ENCODE results near the gene CALN1.

Gene CALN1

DNA sequence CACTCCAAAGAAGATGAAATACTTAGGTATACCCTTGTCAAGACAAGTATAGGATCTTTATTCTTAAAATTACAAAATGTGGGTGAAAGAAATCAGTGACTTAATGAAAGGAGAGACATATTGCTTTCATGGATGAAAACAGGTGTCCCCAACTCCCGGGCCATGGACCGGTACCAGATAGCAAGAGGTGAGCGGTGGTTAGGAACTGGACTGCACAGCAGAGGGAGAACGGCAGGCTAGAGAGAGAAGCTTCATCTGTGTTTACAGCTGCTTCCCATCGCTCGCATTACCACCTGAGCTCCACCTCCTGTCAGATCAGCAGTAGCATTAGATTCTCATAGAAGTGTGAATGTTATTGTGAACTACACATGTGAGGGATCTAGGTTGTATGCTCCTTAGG is 408.9 kb downstream of the CALN1 start:
- H3K36me3 ChIP-seq (ENCODE audit: control insufficient read depth, insufficient read depth, low read length): no peaks in the 10 kb centered on the region
- DNase-seq (ENCODE audit: extremely low read depth, insufficient read length): no peak
- TF ChIP-seq, protein P1, sequence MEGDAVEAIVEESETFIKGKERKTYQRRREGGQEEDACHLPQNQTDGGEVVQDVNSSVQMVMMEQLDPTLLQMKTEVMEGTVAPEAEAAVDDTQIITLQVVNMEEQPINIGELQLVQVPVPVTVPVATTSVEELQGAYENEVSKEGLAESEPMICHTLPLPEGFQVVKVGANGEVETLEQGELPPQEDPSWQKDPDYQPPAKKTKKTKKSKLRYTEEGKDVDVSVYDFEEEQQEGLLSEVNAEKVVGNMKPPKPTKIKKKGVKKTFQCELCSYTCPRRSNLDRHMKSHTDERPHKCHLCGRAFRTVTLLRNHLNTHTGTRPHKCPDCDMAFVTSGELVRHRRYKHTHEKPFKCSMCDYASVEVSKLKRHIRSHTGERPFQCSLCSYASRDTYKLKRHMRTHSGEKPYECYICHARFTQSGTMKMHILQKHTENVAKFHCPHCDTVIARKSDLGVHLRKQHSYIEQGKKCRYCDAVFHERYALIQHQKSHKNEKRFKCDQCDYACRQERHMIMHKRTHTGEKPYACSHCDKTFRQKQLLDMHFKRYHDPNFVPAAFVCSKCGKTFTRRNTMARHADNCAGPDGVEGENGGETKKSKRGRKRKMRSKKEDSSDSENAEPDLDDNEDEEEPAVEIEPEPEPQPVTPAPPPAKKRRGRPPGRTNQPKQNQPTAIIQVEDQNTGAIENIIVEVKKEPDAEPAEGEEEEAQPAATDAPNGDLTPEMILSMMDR (IDR thresholded peaks at IDR 0.05; ENCODE audit: insufficient read depth, low read length, poor library complexity, severe bottlenecking): no peak
- no peak overlapping the region for H3K4me3 ChIP-seq (replicated peaks; ENCODE audit: low read depth, low read length)
- H3K27me3 ChIP-seq (replicated peaks; ENCODE audit: control insufficient read depth, insufficient read depth, low read length): no peaks in the 10 kb centered on the region

DNA sequence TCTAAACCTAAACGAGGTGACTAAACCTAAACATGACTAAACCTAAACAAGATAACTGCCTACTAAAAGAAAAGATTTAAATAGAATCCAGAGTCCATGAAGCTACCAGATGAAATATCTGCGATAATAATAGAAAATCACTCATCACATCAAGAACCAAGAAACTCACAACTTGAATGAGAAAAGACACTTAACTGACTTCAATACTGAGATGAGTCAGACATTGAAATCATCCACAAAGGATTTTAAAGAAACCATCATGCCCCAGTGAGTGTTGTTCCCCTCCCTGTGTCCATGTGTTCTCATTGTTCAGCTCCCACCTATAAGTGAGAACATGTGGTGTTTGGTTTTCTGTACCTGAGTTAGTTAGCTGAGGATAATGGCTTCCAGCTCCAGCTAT is 416.0 kb downstream of the CALN1 start:
- no peaks in the 10 kb centered on the region for H3K27me3 ChIP-seq (replicated peaks; ENCODE audit: control insufficient read depth, insufficient read depth, low read length)
- no peak overlapping the region for H3K4me3 ChIP-seq (replicated peaks; ENCODE audit: low read depth, low read length)
- H3K36me3 ChIP-seq (ENCODE audit: control insufficient read depth, insufficient read depth, low read length): no peaks in the 10 kb centered on the region
- TF ChIP-seq, protein P1 (IDR thresholded peaks at IDR 0.05; ENCODE audit: insufficient read depth, low read length, poor library complexity, severe bottlenecking): no peak
- DNase-seq (ENCODE audit: extremely low read depth, insufficient read length): peak; percentile 28

DNA sequence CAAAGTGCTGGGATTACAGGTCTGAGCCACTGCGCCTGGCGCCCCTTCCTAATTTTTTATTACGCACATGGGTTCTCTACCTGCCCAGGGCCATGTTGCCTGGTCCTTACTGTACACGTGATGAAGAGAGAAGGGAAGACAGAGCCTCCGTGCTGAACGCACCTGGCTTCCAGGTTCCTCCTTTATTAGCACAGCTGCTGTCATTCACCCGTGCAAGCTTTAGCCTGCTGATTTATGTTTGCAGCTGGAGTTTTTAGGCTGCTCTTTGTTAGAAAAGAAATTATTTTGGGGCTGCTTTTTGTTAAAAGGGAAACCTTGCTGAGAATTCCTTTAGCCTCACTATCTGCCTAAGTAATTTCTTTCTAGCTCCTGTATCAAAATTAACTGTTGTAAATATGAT is 417.0 kb downstream of the CALN1 start:
- H3K4me3 ChIP-seq (replicated peaks; ENCODE audit: low read depth, low read length): no peak overlapping the region
- no peaks in the 10 kb centered on the region for H3K36me3 ChIP-seq (ENCODE audit: control insufficient read depth, insufficient read depth, low read length)
- H3K27me3 ChIP-seq (replicated peaks; ENCODE audit: control insufficient read depth, insufficient read depth, low read length): no peaks in the 10 kb centered on the region
- TF ChIP-seq, protein P1 (IDR thresholded peaks at IDR 0.05; ENCODE audit: insufficient read depth, low read length, poor library complexity, severe bottlenecking): no peak
- no peak for DNase-seq (ENCODE audit: extremely low read depth, insufficient read length)

DNA sequence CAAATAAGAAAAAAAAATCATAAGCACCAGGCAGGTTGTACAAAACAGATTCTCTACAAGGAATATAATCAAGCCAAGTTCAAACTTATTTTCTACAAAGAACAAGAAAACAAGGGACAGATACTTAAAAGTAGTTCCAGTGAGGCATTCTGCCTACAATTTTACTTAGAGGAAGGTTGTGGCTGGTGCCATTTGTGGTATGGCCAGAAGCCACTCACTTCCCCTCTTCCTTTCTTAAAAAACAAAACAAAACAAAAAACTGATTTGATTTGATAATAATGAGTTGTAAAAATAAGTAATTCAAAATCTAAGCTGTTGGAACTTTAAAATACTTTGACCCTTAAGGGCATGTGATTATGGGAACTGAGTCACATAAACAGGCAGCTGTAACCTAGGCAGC is 420.6 kb downstream of the CALN1 start:
- no peak overlapping the region for H3K4me3 ChIP-seq (replicated peaks; ENCODE audit: low read depth, low read length)
- no peaks in the 10 kb centered on the region for H3K27me3 ChIP-seq (replicated peaks; ENCODE audit: control insufficient read depth, insufficient read depth, low read length)
- TF ChIP-seq, protein P1 (IDR thresholded peaks at IDR 0.05; ENCODE audit: insufficient read depth, low read length, poor library complexity, severe bottlenecking): no peak
- H3K36me3 ChIP-seq (ENCODE audit: control insufficient read depth, insufficient read depth, low read length): no peaks in the 10 kb centered on the region
- no peak for DNase-seq (ENCODE audit: extremely low read depth, insufficient read length)

DNA sequence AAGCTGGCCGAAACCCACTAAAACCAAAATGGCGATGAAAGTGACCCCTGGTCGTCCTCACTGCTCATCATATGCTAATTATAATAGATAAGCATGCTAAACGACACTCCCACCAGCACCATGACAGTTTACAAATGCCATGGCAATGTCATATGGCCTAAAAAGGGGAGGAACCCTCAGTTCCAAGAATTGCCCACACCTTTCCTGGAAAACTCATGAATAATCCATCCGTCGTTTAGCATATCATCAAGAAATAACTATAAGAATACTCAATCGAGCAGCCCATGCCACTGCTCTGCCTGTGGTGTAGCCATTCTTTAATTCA is 422.0 kb downstream of the CALN1 start:
- TF ChIP-seq, protein P1 (IDR thresholded peaks at IDR 0.05; ENCODE audit: insufficient read depth, low read length, poor library complexity, severe bottlenecking): no peak
- Histone ChIP-seq H3K36me3 (ENCODE audit: control insufficient read depth, insufficient read depth, low read length) (no peaks in the 10 kb centered on the region), H3K27me3 (replicated peaks; ENCODE audit: control insufficient read depth, insufficient read depth, low read length) (no peaks in the 10 kb centered on the region), H3K4me3 (replicated peaks; ENCODE audit: low read depth, low read length) (no peak overlapping the region)
- no peak for DNase-seq (ENCODE audit: extremely low read depth, insufficient read length)

DNA sequence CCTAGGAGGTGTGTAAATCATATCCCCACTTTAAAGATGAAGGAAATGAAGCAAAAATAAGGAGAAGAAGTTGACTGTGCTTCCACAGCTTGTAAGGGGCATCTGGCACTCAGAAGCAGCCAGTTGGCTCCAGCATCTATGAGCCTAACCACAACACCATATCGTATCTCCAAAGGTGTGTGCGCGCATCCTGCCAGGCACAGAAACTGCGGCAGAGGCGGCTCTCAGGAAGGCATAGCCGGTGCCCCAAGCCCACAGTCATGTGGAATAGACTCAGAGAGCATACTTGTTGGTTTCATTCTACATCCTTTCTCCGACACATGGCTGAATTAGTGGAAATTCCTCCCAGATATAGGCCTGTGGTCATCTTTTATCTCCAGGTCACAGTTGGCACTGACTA is 423.9 kb downstream of the CALN1 start:
- Histone ChIP-seq H3K36me3 (ENCODE audit: control insufficient read depth, insufficient read depth, low read length) (no peaks in the 10 kb centered on the region), H3K27me3 (replicated peaks; ENCODE audit: control insufficient read depth, insufficient read depth, low read length) (no peaks in the 10 kb centered on the region), H3K4me3 (replicated peaks; ENCODE audit: low read depth, low read length) (no peak overlapping the region)
- no peak for DNase-seq (ENCODE audit: extremely low read depth, insufficient read length)
- TF ChIP-seq, protein P1 (IDR thresholded peaks at IDR 0.05; ENCODE audit: insufficient read depth, low read length, poor library complexity, severe bottlenecking): no peak

Data from GM06990 (cell line).